ENCODE results near the gene DDX3X.

The DDX3X gene

DNA sequence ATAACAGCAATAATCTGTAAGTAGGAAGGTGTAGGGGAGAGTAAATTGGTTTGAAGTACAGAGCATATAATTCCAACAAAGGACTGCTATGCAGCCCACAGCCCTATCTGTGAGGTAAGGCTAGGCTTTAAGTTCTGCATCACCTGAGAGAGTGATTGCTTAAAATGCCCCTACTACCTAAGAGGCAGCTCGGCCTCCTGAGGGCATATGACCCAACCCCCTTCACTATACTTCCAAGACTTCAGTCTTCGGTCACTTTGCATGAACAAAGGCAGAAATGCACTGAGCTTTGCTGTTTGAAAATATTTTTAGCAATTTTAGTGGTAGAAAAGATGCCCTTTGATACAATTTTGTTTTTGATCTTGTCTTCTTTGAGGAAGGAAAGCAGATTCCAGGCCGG is 4.9 kb upstream of the DDX3X start:
- TF ChIP-seq, protein P1, sequence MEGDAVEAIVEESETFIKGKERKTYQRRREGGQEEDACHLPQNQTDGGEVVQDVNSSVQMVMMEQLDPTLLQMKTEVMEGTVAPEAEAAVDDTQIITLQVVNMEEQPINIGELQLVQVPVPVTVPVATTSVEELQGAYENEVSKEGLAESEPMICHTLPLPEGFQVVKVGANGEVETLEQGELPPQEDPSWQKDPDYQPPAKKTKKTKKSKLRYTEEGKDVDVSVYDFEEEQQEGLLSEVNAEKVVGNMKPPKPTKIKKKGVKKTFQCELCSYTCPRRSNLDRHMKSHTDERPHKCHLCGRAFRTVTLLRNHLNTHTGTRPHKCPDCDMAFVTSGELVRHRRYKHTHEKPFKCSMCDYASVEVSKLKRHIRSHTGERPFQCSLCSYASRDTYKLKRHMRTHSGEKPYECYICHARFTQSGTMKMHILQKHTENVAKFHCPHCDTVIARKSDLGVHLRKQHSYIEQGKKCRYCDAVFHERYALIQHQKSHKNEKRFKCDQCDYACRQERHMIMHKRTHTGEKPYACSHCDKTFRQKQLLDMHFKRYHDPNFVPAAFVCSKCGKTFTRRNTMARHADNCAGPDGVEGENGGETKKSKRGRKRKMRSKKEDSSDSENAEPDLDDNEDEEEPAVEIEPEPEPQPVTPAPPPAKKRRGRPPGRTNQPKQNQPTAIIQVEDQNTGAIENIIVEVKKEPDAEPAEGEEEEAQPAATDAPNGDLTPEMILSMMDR (IDR thresholded peaks at IDR 0.05; ENCODE audit: low read depth, low read length, missing control alignments) = no peak
- Histone ChIP-seq H3K27me3 (replicated peaks) (no peaks in the 10 kb centered on the region), H3K36me3 (replicated peaks) (no peaks in the 10 kb centered on the region), H3K27ac (no peak overlapping the region), H3K4me3 (ENCODE audit: low read depth, low read length) (no peak overlapping the region)
- in situ Hi-C loops (cut with HindIII; ENCODE audit: low pct_ligation_motif_present, low sequenced_read_pairs) = no loop called here
- DNase-seq = no peak

DNA sequence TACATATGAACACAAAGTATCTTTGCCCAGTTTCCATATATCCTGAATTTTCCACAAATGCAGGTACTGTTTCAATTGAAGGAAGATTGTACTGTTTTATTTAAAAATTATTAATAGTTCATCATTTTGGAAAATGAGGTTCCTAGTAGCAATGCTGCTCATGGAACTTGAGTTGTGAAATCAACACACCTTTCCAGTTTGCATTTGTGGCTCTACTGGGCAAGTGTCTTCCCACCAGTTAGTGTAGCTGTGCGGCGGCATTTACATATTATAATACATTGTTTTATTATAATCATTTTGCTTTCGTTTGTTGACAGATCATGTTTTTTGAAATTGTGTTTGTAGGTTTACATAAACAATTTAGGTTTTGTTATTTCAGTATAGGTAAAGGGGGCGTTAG is 2.0 kb upstream of the DDX3X start:
- DNase-seq = no peak
- TF ChIP-seq, protein P1 (IDR thresholded peaks at IDR 0.05; ENCODE audit: low read depth, low read length, missing control alignments) = no peak
- H3K27ac ChIP-seq = peak overlapping the region; percentile 96
- in situ Hi-C loops (cut with HindIII; ENCODE audit: low pct_ligation_motif_present, low sequenced_read_pairs) = no loop called here
- peaks cover 3% of the 10 kb centered on the region for H3K36me3 ChIP-seq (replicated peaks)
- H3K27me3 ChIP-seq (replicated peaks) = no peaks in the 10 kb centered on the region
- peak overlapping the region; percentile 47 for H3K4me3 ChIP-seq (ENCODE audit: low read depth, low read length)

DNA sequence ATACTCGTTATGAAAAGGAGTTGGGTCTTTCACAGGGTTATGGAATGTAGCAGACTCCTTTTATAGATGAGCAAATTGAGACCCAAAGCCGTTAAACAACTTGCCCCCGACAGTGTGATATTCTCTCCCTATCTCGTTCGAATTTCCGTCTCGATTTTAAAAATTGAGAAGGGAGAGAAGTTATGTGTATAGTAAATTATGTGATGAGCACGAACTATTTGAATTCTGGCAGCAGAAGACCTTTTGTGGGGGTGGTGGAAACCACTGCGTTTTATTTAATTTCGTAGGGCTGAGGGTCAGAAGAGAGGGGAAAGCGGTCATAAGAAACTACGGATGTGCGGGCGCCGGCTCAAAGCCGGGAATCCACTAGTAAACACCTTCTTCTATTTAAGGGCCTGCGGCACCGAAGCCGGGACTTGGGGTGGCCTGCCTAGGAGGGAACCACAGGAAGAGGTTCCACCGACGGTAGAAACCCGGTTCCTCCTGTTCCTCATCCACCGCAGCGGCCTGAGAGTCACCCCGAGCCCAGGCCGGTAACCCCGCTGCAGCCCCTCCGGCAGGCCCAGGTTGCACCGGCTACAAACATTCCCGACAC is 1.5 kb upstream of the DDX3X start:
- in situ Hi-C loops (cut with HindIII; ENCODE audit: low pct_ligation_motif_present, low sequenced_read_pairs) = no loop called here
- DNase-seq = peak; percentile 12
- peak overlapping the region; percentile 96 for H3K27ac ChIP-seq
- no peaks in the 10 kb centered on the region for H3K27me3 ChIP-seq (replicated peaks)
- TF ChIP-seq, protein P1 (IDR thresholded peaks at IDR 0.05; ENCODE audit: low read depth, low read length, missing control alignments) = no peak
- peak overlapping the region; percentile 99 for H3K4me3 ChIP-seq (ENCODE audit: low read depth, low read length)
- peaks cover 3% of the 10 kb centered on the region for H3K36me3 ChIP-seq (replicated peaks)

DNA sequence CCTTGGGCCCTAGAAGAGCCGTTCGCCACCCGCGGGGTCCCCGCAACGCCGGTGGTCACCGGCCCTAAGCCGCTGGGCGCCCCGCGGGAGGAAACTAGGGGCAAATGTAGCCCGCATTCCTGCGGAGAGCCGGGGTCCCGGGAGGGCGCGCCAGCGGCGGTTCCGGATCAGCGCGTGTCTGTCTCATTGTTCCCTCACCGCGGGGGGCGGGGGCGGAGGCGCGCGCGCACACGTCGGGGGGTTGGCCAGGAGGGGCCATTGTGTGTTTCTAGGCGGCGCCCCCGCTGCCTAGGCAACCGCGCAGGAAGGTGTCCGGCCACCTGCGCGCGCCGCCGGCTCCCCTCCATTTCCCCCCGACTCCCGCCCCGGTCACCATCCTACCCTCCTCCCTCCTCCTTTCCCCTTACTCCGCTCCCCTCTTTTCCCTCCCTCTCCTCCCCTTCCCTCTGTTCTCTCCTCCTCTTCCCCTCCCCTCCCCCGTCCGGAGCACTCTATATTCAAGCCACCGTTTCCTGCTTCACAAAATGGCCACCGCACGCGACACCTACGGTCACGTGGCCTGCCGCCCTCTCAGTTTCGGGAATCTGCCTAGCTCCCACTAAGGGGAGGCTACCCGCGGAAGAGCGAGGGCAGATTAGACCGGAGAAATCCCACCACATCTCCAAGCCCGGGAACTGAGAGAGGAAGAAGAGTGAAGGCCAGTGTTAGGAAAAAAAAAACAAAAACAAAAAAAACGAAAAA is 789 bp upstream of the DDX3X start:
- Histone ChIP-seq H3K27me3 (replicated peaks) (no peaks in the 10 kb centered on the region), H3K4me3 (ENCODE audit: low read depth, low read length) (peak overlapping the region; percentile 99), H3K27ac (peak overlapping the region; percentile 96), H3K36me3 (replicated peaks) (peaks cover 3% of the 10 kb centered on the region)
- DNase-seq = peak; percentile 77
- in situ Hi-C loops (cut with HindIII; ENCODE audit: low pct_ligation_motif_present, low sequenced_read_pairs) = no loop called here
- TF ChIP-seq, protein P1 (IDR thresholded peaks at IDR 0.05; ENCODE audit: low read depth, low read length, missing control alignments) = no peak

DNA sequence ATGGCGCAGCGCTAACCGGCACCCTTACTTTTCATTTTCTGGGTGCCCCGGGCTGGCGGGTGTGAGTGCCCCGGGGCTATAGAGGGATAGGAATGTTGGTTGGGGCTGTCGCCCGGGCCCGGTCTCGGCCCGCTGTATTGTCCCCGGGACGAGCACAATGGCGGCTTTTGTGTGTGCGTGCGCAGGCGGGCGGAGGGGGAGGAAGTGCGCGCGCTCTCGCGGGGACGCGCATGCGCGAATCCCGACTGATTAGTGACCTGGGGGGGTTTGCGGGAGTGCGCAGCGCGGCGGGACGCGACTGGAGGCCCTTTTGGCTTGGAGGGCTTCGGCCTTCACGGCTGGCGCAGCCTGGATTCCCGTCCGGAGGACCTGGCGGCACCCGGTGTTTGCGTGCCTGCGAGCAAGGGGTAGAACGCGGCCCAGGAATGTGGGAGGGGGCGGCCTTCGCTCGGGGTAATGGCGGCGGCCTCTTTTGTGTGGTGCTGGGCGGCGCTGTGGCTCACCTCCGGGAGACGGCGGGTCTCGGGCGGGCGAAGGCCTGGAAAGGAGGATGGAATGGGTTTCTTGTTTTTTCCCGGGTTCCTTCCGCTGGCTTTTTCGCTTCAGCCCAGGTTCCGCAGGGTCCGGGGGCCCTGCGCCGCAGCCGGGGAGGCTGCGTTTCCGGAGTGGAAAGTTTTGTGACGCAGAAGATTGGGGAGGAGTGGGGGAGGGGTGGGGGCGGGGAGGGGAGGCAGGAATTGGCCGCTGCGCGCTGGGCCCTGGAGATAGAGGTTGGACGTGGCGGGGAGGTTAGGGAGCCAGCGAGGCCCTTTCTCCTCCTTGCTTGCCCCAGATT is 618 bp downstream of the DDX3X start:
- H3K27ac ChIP-seq = peak overlapping the region; percentile 96
- no peaks in the 10 kb centered on the region for H3K27me3 ChIP-seq (replicated peaks)
- H3K36me3 ChIP-seq (replicated peaks) = peaks cover 9% of the 10 kb centered on the region
- H3K4me3 ChIP-seq (ENCODE audit: low read depth, low read length) = peak overlapping the region; percentile 99
- TF ChIP-seq, protein P1 (IDR thresholded peaks at IDR 0.05; ENCODE audit: low read depth, low read length, missing control alignments) = no peak
- in situ Hi-C loops (cut with HindIII; ENCODE audit: low pct_ligation_motif_present, low sequenced_read_pairs) = no loop called here
- DNase-seq = peak; percentile 77

Data from brain microvascular endothelial cell (primary cell).